H9 (cell line): ENCODE results near the gene CDHR2. TPM values are rescaled to one million over a fixed set of nuclear protein-coding genes. Genes with fewer than 3 reads are reported as not detected.

ENCODE experiments used
- DNase-seq: peaks from one replicate; pipeline ENCODE4 v3.0.0-alpha.2; 2017
- H2AFZ ChIP-seq: one replicate; pipeline ENCODE4 v1.6.1; 2013; ENCODE audit warnings: mild to moderate bottlenecking, low read length, control low read depth, moderate library complexity
- H2AK5ac ChIP-seq: 2 replicates; pipeline ENCODE4 v1.6.1; 2013; ENCODE audit warnings: low read length, control low read depth, mixed read lengths; ENCODE audit not compliant: insufficient read length
- H2BK120ac ChIP-seq: one replicate; pipeline ENCODE4 v1.6.1; 2013; ENCODE audit warnings: low read depth, mild to moderate bottlenecking, low read length, control low read depth, inconsistent platforms; ENCODE audit not compliant: poor library complexity, severe bottlenecking
- H2BK12ac ChIP-seq: 2 replicates; pipeline ENCODE4 v1.6.1; 2013; ENCODE audit warnings: low read length, control low read depth, mixed read lengths, low read depth; ENCODE audit not compliant: insufficient read length
- H2BK15ac ChIP-seq: 2 replicates; pipeline ENCODE4 v1.6.1; 2013; ENCODE audit warnings: low read depth, low read length, control low read depth
- H2BK20ac ChIP-seq: one replicate; pipeline ENCODE4 v1.6.1; 2013; ENCODE audit warnings: low read depth, mild to moderate bottlenecking, low read length, control low read depth, inconsistent platforms; ENCODE audit not compliant: poor library complexity, severe bottlenecking
- H2BK5ac ChIP-seq: 2 replicates; pipeline ENCODE4 v1.6.1; 2013; ENCODE audit warnings: low read length, control low read depth, mixed read lengths; ENCODE audit not compliant: insufficient read length
- H3K14ac ChIP-seq: 2 replicates; pipeline ENCODE4 v1.6.1; 2013; ENCODE audit warnings: low read length, control low read depth; ENCODE audit not compliant: insufficient read depth
- H3K18ac ChIP-seq: 2 replicates; pipeline ENCODE4 v1.6.1; 2013; ENCODE audit warnings: low read depth, mild to moderate bottlenecking, mixed read lengths, low read length, control low read depth; ENCODE audit not compliant: insufficient read length
- H3K23ac ChIP-seq: 2 replicates; pipeline ENCODE4 v1.6.1; 2013; ENCODE audit warnings: low read length, control low read depth, mixed read lengths, low read depth; ENCODE audit not compliant: insufficient read length
- H3K23me2 ChIP-seq: 2 replicates; pipeline ENCODE4 v1.6.1; 2013; ENCODE audit warnings: low read depth, mild to moderate bottlenecking, mixed read lengths, low read length, control low read depth; ENCODE audit not compliant: insufficient read length, poor library complexity, severe bottlenecking
- H3K27ac ChIP-seq: 2 replicates; pipeline ENCODE4 v1.5.1; 2013; ENCODE audit warnings: low read length, control low read depth, mixed read lengths, low read depth; ENCODE audit not compliant: insufficient read length
- H3K27me3 ChIP-seq: 2 replicates; pipeline ENCODE4 v1.6.1; 2013; ENCODE audit warnings: low read length, control low read depth, inconsistent platforms; ENCODE audit not compliant: insufficient read depth
- H3K4ac ChIP-seq: 2 replicates; pipeline ENCODE4 v1.6.1; 2013; ENCODE audit warnings: low read depth, mild to moderate bottlenecking, control low read depth, inconsistent platforms, low read length, moderate library complexity
- H3K4me1 ChIP-seq: 2 replicates; pipeline ENCODE4 v1.6.1; 2013; ENCODE audit warnings: low read length, control low read depth, inconsistent platforms; ENCODE audit not compliant: insufficient read depth
- H3K4me2 ChIP-seq: 2 replicates; pipeline ENCODE4 v1.6.1; 2013; ENCODE audit warnings: low read length, control low read depth, mixed read lengths; ENCODE audit not compliant: insufficient read length, insufficient read depth
- H3K56ac ChIP-seq: 2 replicates; pipeline ENCODE4 v1.6.1; 2013; ENCODE audit warnings: low read depth, mild to moderate bottlenecking, mixed read lengths, low read length, control low read depth; ENCODE audit not compliant: insufficient read length
- H3K79me1 ChIP-seq: 2 replicates; pipeline ENCODE4 v1.6.1; 2013; ENCODE audit warnings: low read depth, mild to moderate bottlenecking, moderate library complexity, low read length, control low read depth, inconsistent platforms; ENCODE audit not compliant: insufficient read depth, poor library complexity, severe bottlenecking
- H3K79me2 ChIP-seq: 2 replicates; pipeline ENCODE4 v1.6.1; 2013; ENCODE audit warnings: low read length, control low read depth, inconsistent platforms; ENCODE audit not compliant: insufficient read depth
- H3K9ac ChIP-seq: 2 replicates; pipeline ENCODE4 v1.6.1; 2013; ENCODE audit warnings: low read length, control low read depth, mixed read lengths; ENCODE audit not compliant: insufficient read length; ENCODE audit errors: extremely low read depth
- H3K9me3 ChIP-seq: one replicate; pipeline ENCODE4 v1.6.1; 2013; ENCODE audit warnings: low read depth, low read length, inconsistent platforms; ENCODE audit not compliant: control insufficient read depth
- H3T11ph ChIP-seq: one replicate; pipeline ENCODE4 v1.6.1; 2013; ENCODE audit warnings: mild to moderate bottlenecking, low read length, control low read depth, inconsistent platforms
- H4K20me1 ChIP-seq: one replicate; pipeline ENCODE4 v1.6.1; 2013; ENCODE audit not compliant: control insufficient read depth, insufficient read length, insufficient read depth
- H4K5ac ChIP-seq: 2 replicates; pipeline ENCODE4 v1.6.1; 2013; ENCODE audit warnings: low read depth, mild to moderate bottlenecking, mixed read lengths, low read length, control low read depth; ENCODE audit not compliant: insufficient read length
- H4K8ac ChIP-seq: replicated peaks from 2 replicates; pipeline ENCODE4 v1.6.1; 2013; ENCODE audit warnings: low read length, control low read depth, mixed read lengths, low read depth; ENCODE audit not compliant: insufficient read length
- H4K91ac ChIP-seq: 2 replicates; pipeline ENCODE4 v1.6.1; 2013; ENCODE audit warnings: low read depth, mild to moderate bottlenecking, moderate library complexity, mixed read lengths, low read length, control low read depth; ENCODE audit not compliant: insufficient read length
- H3K27ac Mint-ChIP-seq, 3 experiments: 2 replicates in 2 of 3; 3 replicates in 1 of 3; pipeline ENCODE4 v1.8.0; 2020 to 2021; ENCODE audit warnings: mixed read lengths in 3 of 3, mild to moderate bottlenecking in 1 of 3, moderate library complexity in 1 of 3
- H3K27me3 Mint-ChIP-seq: 2 replicates; pipeline ENCODE4 v1.8.0; 2021; ENCODE audit warnings: low read depth, mild to moderate bottlenecking, moderate library complexity, mixed read lengths
- H3K36me3 Mint-ChIP-seq, 3 experiments: 2 replicates in 2 of 3; 3 replicates in 1 of 3; pipeline ENCODE4 v1.8.0; 2020 to 2021; ENCODE audit warnings: low read depth in 3 of 3, mixed read lengths in 3 of 3; ENCODE audit not compliant: insufficient read depth in 1 of 3
- H3K4me1 Mint-ChIP-seq, 2 experiments: 2 replicates each; pipeline ENCODE4 v1.8.0; 2020; ENCODE audit warnings: mixed read lengths in 2 of 2
- H3K4me3 Mint-ChIP-seq, 2 experiments: 2 replicates in 1 of 2; 3 replicates in 1 of 2; pipeline ENCODE4 v1.8.0; 2020 to 2021; ENCODE audit warnings: mild to moderate bottlenecking in 2 of 2, mixed read lengths in 2 of 2, moderate library complexity in 1 of 2
- H3K9me3 Mint-ChIP-seq, 2 experiments: 2 replicates in 1 of 2; 3 replicates in 1 of 2; pipeline ENCODE4 v1.8.0; 2020; ENCODE audit warnings: mild to moderate bottlenecking in 2 of 2, mixed read lengths in 2 of 2, moderate library complexity in 1 of 2
- WGBS: extraction: QIAGEN DNeasy Blood & Tissue Kit; methylation state at CpG from one replicate; pipeline ENCODE4 v1.1.7; 2013; ENCODE audit warnings: missing lambda C conversion rate, low lambda C conversion rate, mixed read lengths; ENCODE audit not compliant: insufficient read length; ENCODE audit errors: extremely low coverage; 5-methylcytosine and 5-hydroxymethylcytosine counted together
- total RNA-seq: library from RNA; stranded (reverse); gene quantifications from 2 replicates; pipeline ENCODE4 v1.2.1, GENCODE V29; 2021
- TF ChIP-seq, protein P1 (sequence below): fragments of 200-600 bp; sonication (generic); conservative IDR thresholded peaks from 3 replicates; pipeline ENCODE4 v1.8.0; 2021; ENCODE audit warnings: antibody characterized with exemption, mild to moderate bottlenecking

Gene CDHR2
- total RNA-seq, 1 experiment from 2014 or later, result 0.90 TPM

DNA sequence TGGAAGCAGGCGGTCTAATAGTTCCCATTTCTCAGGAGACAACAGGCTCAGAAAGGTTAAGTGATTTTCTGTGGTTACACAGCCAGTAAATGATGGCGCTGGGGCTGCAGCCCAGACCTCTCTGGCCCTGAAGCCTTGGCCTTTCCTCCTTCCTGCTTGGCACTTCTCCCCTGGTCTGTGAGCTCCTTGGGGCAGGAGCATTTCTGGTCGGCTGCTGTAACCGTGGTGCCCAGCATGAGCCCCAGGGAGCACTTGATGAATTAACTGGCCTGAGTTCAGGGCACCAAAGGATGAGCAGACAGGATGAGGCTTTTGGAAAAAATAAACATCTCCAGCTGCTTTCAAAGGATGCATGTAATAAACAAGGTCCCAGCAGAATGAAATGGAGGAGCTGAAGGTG lies 30.2 kb downstream of the CDHR2 start:
- H3K79me2 ChIP-seq, result no peaks in the 10 kb centered on the region
- no peak overlapping the region for H3K18ac ChIP-seq
- H3K27ac ChIP-seq, result no peak overlapping the region
- no peak overlapping the region for H2AK5ac ChIP-seq
- no peak overlapping the region for H3K56ac ChIP-seq
- H3K23ac ChIP-seq, result no peak overlapping the region
- no peak overlapping the region for H2AFZ ChIP-seq
- no peak overlapping the region for H3K9ac ChIP-seq
- H4K91ac ChIP-seq, result no peak overlapping the region
- Mint-ChIP-seq H3K4me1 (peaks cover 2 to 7% of the 10 kb centered on the region in 2 experiments; a peak in 3 of 4 replicates), H3K9me3 (peaks cover 4 to 8% of the 10 kb centered on the region in 2 experiments), H3K27ac (no peak overlapping the region), H3K36me3 (no peaks in the 10 kb centered on the region), H3K27me3 (peaks cover 26% of the 10 kb centered on the region), H3K4me3 (no peak overlapping the region)
- H2BK20ac ChIP-seq, result no peak overlapping the region
- no peak overlapping the region for H3K4me2 ChIP-seq
- H3K14ac ChIP-seq, result no peak overlapping the region
- H3T11ph ChIP-seq, result no peak overlapping the region
- no peaks in the 10 kb centered on the region for H4K20me1 ChIP-seq
- H4K8ac ChIP-seq, result no peak overlapping the region
- H2BK12ac ChIP-seq, result no peak overlapping the region
- TF ChIP-seq, protein P1, sequence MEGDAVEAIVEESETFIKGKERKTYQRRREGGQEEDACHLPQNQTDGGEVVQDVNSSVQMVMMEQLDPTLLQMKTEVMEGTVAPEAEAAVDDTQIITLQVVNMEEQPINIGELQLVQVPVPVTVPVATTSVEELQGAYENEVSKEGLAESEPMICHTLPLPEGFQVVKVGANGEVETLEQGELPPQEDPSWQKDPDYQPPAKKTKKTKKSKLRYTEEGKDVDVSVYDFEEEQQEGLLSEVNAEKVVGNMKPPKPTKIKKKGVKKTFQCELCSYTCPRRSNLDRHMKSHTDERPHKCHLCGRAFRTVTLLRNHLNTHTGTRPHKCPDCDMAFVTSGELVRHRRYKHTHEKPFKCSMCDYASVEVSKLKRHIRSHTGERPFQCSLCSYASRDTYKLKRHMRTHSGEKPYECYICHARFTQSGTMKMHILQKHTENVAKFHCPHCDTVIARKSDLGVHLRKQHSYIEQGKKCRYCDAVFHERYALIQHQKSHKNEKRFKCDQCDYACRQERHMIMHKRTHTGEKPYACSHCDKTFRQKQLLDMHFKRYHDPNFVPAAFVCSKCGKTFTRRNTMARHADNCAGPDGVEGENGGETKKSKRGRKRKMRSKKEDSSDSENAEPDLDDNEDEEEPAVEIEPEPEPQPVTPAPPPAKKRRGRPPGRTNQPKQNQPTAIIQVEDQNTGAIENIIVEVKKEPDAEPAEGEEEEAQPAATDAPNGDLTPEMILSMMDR, result no peak
- WGBS, result no CpG with 5 or more reads among the region's 4 CpGs
- no peak overlapping the region for H3K4ac ChIP-seq
- H3K9me3 ChIP-seq, result no peaks in the 10 kb centered on the region
- peaks cover 2% of the 10 kb centered on the region; the same call in 1 of the 2 replicates for H3K27me3 ChIP-seq
- H2BK5ac ChIP-seq, result no peak overlapping the region
- H3K79me1 ChIP-seq, result no peaks in the 10 kb centered on the region
- H3K4me1 ChIP-seq, result no peaks in the 10 kb centered on the region
- H2BK120ac ChIP-seq, result no peak overlapping the region
- no peak for DNase-seq
- no peaks in the 10 kb centered on the region for H3K23me2 ChIP-seq
- H4K5ac ChIP-seq, result no peak overlapping the region
- H2BK15ac ChIP-seq, result no peak overlapping the region
